Cerebellar cortex (tissue), 1 donor: ENCODE results near the gene PPP2R5C.

Source experiments
- DNase-seq: peaks from one replicate; pipeline ENCODE4 v3.0.0-alpha.2; 2015; ENCODE audit warnings: low spot score

PPP2R5C gene

DNA sequence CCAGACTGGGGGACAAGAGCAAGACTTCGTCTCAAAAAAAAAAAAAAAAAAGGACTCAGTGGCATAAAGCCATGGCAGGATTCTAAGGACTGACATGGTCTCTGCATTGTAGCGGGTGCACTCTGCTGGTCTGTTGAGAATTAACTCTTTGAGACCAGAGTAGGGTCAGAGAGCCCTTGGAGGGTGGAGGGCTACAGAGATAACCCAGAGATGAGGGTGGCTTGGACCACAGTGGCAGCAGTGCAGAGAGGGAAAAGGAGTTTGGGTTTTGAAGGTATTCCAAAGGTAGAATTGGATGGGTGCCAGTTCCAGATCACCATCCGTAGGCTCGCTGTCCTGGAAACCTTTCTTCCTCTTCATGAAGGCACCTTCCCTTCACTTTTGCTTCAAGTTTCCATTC, 188.6 kb downstream of the PPP2R5C start:
- no peak for DNase-seq

DNA sequence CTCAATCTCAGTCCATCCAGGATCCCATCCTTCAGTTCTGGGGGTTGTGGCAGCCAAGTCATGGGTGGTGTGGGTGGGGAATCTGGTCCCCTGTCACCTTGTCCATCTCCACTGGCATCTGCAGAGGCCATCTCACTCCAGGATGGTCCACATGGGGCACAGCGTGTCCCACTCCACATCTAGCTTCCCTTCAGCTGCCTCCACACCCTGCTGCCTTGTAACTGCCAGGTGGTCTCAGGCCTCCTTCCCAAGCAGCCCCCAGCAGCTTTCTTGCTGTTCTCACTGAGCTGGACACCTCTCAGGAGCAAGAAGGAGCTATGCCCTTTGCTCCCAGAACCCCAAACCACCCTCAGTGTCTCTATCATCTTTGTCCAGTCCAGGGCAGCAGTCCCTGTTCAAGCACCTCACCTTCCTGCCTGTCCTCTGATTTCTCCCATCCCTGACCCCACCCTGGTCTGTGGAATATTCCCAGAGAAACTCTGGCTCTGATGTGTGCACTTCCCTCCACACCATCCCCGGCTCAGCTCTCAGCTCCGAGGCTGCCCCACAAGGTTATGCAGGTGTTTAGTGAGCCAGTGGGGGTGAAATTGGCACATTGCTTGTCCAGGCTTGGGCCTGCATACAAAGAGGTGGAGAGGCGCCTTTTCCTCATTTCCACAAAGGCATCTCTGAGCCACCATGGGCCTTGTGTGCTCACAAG, 189.2 kb downstream of the PPP2R5C start:
- DNase-seq: no peak

DNA sequence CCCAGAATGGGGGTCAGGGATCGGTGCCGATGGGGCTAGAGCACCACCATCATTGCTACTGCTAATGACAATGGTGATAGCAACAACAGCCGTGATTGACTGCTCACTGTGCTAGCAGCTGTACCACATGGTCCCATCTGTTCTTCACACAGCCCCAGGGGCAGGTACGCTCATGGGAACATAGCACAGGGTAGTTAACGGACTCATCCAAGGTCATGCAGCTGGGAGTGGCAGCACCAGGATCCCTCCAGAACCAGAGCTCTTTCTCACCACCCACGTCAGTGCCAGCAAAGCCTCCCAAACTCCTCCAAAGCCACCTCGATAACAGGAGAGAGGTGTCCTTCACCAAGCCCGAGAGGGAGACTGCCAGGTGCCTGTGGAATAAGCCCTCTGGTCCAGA, 191.6 kb downstream of the PPP2R5C start:
- no peak for DNase-seq

DNA sequence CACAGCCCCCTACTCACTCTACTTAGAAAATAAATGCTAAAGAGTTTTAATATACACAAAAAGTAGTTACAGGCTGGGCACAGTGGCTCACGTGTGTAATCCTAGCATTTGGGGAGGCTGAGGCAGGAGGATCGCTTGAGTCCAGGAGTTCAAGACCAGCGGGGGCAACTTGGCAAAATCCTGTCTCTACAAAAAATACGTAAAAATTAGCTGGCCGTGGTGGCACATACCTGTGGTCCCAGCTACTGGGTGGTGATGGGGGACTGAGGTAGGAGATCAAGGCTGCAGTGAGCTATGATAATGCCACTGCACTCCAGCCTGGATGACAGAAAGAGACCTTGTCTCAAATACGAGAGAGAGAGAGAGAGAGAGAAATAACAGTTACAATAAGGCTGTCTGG, 193.0 kb downstream of the PPP2R5C start:
- no peak for DNase-seq

DNA sequence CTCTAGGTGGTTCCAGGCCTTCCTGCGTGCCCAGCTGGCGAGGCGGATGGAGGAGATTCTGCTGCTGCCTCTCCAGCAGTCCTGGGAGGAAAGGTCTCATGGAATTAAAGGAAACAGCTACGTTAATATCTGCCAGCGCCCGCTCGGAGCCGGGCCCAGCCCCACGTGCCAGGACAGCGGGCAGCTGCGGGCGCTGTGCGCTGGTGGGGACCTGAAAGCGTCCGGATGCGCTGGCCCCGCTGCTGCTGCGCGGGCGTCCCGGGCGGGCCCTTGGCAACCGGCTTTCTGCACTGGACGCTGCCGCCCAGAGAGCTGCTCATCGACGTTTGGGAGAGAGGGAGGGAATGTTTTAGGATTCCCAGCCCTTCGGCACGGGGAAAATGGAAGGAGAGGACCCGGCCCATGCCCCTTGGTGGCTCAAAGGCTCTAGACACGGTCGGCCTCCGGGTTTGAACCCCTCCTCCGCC, 194.2 kb downstream of the PPP2R5C start:
- no peak for DNase-seq

DNA sequence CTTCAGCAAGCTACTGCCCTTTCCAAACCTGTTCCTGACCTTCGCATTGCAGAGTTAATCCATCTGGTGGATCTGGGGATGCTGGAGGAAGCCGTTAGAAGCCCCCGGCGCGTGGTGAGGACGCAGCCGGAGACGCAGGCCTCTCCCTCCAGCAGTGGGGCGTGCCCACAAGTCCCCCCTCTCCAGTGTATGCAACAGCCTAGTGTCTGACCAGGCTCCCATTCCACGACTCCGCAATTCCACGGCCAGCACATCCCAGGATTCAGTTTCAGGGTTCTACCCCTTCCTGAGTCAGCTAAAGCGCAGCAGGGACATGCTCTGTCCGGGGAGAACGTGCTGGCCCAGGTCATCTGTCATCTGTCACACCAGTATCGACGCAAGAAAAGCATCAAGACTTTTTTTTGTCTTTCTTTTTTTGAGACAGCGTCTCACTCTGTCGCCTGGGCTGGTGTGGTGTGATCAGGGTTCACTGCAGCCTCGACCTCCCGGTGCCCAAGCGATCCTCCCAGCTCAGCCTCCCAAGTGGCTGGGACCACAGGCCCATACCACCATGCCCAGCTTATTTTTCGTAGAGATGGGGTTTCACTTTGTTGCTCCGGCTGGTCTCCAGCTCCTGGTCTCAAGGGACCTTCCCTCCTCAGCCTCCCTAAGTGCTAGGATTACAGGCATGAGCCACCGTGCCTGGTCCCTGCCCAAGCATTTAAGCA, 194.8 kb downstream of the PPP2R5C start:
- no peak for DNase-seq

DNA sequence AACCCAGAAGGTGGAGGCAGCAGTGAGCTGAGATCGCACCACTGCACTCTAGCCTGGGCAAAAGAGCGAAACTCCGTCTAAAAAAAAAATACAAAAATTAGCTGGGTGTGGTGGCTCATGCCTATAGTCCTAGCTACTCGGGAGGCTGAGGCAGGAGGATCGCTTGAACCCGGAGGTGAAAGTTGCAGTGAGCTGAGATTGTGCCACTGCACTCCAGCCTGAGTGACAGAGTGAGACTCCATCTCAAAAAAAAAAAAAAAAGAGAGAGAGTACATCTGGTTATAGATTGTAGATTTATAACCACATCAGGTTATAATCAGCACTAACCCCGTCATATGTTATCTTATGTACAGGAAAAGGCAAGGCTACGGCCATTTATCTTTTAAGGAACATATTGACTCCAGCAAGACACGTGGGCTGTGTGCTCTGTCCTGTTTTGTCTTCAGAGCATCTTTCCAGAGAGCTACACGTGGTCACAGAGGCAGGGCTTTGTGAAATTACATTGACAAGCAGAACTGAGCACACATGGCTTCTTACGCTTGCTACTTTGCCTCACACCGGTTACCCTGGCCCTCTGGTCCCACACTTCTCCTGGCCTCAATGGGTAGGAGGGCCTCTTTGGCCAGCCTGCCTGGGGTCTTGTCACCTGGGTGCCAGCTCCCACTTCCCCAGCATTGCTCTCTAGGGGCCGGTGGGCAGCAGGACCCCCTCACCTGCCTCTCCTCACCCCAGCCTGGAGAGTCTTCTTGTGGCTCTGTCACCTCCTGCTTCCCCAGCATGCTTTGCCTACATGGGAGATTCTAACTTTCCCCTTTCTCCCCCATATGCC, 196.1 kb downstream of the PPP2R5C start:
- DNase-seq: no peak

DNA sequence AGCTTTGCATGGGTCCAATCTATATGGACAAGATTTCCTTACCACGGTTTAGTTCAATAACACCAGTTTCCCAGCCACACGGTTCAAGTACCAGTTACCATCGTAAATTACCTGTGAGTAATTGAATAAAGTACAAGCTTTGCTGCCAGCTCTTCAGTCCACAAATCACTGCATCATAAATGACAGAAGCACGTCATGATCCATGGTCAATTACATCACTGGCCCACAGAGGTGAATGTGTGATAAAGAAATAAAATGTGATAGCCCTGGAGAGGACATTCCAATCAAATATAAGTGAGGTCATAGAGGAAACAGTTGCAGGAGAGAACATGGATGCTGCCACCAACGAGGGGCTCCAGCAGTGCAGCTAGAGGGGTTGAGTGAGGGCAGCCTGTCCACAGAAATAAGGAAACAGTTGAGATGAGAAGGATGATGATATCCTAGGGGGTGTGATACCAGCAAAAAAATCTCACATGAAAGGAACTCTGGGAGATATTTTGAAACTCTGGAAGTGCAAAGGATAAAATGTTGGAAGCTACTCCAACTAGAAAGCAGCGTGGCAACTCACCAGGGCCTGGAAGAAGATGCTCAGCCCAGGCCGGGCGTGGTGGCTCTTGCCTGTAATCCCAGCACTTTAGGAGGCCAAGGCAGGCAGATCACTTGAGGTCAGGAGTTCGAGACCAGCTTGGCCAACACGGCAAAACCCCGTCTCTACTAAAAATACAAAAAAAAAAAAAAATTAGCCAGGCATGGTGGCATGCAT, 197.1 kb downstream of the PPP2R5C start:
- no peak for DNase-seq

DNA sequence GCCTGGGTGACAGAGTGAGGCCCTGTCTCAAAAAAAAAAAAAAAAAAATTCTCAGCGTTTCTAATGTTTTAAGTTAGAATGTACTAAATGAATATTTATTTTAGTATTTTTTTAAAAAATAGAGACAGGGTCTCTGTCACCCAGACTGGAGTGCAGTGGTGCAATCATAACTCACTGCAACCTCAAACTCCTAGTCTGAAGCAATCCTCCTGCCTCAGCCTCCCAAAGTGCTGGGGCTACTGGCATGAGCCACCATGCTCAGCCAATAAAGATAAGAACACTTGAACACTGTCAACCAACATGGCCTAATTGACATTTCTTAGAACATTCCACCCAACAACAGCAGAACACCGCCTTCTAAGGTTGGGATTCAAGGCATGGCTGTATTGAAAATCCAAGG, 197.8 kb downstream of the PPP2R5C start:
- no peak for DNase-seq

DNA sequence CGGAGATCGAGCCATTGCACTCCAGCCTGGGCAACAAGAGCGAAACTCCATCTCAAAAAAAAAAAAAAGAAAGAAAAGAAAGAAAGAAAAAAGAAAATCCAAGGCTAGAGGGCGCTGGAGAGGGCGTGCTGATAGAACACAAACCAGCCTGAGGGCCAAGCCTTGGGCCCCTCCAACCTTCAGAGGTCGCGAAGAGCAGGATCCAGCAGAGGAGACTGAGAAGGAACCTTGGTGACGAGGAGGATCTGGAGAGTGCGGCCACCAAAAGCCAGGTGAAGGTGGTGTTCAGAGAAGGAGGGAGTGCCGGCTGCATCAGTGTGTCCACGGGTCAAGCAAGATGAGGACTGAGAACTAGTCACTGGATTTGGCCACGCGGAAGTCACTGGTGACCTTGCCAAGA, 198.7 kb downstream of the PPP2R5C start:
- DNase-seq: peak; percentile 38

DNA sequence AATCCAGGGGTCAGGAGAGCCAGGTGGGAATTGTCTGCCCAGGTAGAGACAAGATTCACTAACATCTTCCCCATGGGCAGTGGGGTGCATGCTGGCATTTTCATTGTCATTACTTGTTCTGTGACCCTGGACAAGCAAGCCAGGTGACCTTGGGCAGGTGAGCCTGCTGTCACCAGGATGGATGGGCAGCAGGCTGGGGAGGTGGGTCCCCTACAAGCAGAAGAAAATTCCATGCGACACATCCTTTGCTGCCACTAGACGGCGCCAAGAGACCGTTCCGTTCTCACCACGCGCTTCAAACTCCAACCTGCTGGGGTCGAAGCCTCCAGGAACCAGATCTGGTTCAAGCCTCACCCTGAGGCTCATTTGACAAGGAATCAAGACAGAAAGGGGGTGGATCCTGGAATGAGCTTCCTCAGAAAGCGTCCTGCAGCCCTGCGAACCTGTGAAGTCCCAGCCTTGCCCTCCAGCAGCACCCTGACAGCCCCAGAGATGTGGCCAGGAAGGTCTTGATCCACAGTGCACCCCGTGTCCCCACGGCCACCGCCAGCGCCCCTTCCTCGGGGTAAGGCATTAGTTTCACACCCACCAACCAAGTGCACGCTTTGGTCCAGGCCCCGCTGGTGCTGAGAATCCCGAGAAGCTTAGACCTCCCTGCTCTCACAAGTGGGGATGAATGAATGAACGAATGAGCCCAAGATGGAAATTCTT, 199.7 kb downstream of the PPP2R5C start:
- peak; percentile 88 for DNase-seq

DNA sequence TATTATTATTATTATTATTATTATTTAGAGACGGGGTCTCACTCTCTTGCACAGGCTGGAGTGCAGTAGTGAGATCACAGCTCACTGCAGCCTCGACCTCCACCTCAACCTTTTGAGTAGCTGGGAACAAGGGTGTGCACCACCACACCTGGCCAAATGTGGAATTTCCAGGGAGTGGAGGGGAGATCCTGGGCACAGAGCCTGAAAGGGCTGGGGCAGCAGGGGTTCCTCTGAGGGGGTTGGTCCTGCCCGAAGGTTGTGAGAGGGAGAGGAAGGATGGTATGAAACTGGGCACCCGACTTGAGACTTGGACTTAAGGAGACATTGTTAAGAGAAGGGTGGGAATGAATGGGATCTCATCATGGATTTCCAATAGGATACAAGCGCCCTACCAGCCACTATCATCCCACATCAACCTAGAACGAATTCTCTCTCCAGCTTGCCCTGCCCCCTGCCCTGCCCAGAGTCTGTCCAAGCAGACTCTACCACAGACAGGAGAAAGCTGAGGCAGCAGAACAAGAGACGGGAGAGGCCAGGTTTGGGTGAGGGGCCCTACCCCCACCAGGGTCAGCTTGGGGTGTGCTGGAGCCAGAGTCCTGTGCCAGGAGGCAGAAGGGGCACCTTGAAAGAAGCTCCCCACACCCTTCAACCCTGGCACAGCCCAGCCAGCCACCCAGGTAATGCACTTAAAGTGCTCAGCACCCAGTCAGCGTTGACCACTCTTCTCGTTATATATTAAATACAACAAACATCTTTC, 200.4 kb downstream of the PPP2R5C start:
- DNase-seq: no peak

DNA sequence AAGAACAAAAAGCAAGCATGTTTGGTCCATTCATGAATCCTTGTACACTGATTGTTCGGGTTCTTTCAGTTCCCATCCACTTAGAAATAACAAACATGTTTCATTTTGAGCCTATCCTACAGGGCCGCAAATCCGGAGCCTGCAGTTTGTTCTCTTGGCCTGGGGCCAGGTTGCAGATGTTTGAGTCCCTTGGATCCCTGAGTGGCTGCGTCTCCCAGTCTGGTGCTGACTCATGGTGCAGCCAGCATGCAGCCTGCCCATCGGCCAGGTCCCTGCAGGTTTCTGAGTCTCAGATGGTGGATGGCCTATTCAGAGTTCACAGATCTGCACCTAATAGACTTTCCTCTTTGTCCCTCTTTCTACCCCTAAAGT, 201.0 kb downstream of the PPP2R5C start:
- DNase-seq: no peak

DNA sequence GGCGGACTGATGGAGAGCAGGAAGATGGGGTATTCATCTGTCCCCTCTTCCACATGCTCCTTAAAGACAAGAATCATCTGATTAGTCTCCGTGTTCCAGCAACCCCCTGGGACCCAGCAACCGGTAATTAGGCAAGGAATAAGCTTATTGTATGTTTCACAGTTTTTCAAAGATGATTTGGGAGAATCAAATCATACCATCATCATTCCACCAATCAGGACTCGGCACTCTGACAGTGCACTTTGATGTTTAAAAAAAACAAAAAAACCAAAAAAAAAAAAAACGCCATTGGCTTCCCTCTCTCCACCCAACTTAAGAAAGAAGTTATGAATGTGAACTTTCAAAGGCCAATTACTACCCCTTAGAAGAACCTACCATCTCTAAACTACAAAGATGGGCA, 201.5 kb downstream of the PPP2R5C start:
- DNase-seq: no peak

DNA sequence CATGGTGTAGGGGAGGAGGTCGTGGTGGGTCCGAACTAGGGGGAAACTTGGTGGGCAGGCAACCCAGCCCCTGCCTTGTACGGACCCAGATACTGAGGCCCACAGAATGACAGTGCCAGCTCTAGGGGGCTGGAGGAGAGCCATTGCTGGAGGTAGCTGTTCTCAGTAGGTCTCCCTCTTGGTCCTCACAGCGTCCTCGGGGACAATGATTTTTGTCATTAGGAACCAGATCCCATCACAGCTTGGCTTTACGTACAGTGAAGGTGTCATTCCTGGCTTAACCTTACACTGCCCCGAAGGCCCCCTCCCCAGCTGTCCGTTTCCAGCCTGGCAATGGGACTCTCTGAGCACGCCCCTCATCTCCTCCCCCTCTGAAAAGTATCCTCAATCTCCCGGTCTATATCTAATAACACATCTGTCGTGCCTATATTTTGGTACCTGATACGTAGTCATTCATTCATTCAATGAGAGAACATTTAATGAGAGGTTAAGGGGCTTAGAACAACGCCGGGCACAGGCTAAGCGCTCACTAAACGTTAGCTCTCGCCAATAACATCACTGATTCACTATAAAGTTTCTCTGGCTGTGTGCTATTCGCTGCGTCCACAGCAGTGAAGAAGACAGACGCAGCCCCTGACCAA, 202.3 kb downstream of the PPP2R5C start:
- DNase-seq: no peak

DNA sequence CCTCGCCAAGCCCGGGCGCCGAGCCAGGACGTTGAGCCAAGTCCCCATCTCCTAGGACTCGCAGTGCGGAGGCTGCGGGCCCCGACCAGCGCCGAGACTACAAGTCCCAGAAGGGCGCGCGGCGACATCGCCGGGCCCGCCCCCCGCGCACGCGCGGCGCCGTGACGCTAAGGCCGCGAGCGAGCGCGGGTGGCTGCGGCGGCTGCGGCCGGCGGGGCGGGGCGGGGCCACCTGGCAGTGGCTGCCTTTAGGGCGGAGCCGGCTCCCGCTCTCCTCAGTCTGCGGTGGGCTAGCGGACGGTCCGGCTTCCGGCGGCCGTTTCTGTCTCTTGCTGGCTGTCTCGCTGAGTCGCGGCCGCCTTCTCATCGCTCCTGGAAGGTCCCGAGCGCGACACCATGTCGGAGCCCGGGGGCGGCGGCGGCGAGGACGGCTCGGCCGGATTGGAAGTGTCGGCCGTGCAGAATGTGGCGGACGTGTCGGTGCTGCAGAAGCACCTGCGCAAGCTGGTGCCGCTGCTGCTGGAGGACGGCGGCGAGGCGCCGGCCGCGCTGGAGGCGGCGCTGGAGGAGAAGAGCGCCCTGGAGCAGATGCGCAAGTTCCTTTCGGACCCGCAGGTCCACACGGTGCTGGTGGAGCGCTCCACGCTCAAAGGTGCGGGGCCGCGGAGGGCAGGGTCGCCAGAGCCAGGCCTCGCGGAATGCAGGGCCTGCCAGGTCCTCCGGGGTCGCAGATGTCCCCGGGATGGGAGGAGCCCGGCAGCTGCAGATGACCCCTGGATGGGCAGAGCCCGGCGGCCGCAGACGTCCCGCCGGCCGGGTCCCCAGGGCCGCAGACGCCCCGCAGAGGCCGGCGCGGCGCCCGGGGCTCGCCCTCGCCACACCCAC, 203.0 kb downstream of the PPP2R5C start, which contains the start of gene DYNC1H1:
Gene DYNC1H1, plus strand, starts transcription at position 277 of the 884 bp plus-strand sequence. Its CDS starts 119 bp downstream, at position 396.
- peak; percentile 93 for DNase-seq

DNA sequence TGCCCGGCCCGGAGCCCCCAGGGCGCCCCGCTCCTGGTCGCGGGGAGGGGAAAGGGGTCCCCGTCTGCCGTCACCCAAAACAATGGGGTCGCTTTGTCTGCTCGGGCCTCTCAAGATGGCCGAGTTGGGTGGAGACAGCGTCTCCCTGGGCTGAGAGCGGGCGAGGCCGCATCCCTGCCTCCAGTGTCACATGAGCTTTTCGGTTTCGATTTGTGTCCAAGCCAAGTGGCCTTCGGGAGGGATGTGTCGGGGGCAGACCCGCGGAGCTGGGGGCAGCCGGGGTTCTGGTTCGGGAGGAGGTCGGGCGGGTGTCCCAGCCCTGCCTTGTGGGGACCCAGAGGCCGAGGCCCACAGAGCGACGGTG, 203.7 kb downstream of the PPP2R5C start:
- peak; percentile 53 for DNase-seq

DNA sequence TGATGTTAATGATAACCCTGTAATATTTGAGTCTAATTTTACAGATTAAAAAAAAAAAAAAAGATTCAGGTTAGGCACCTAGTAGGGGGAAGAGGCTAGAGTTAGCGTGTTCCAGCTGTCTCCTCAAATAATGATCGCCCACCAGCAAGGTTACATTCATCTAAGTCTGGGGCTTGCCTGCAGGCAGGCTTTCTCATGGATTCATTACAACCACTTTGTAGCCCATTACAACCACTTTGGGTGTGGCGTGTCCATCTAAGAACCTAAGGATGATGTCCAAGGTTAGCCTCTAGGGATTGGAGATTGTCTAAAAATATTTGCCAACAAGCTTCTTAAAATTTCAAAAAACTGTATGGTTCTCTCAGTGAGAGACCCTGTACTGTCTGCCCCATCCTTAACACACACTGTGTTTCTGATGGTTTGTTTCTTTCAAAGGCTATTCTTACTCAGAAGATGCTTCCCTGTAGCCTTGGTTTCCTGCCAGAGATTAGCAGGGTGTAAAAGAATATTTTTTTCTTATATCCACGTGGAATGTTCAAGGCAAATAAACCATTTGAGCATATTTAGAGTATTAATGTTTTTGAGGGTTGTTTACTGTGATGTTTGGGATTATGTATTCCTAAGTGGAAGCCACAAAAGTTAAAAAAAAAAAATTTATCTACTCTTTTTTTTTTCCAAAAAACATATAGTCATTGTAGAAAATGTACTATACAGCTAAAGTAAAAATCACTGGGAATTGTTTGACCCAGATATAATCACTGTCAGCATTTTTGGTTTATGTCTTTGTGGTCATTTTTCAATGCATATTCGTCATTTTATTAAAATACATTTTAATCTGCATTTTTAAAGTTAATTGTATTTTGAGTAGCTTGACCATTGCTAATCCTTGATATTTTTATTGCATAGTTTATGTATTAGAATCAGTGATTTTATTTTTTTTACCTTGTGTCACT, 204.5 kb downstream of the PPP2R5C start:
- DNase-seq: no peak
